Adrenal gland (tissue), 12 donors: ENCODE results near the gene IL36A. TPM values are rescaled to one million over a fixed set of nuclear protein-coding genes. Genes with fewer than 3 reads are reported as not detected.

Experiments used
- DNase-seq, 7 donors: peaks; one replicate each; pipeline ENCODE4 v3.0.0-alpha.2; 2019 to 2020
- H3K27ac ChIP-seq, 5 donors: fragments of 200-600 bp; sonication (generic) in 4 of 5; 1 replicate in 3 of 5; 2 replicates in 2 of 5; pipeline versions ENCODE4 v1.5.1 to v1.8.0; 2016 to 2020; ENCODE audit warnings: mild to moderate bottlenecking in 1 of 5
- H3K27me3 ChIP-seq: fragments of 200-600 bp; 2 replicates; pipeline ENCODE4 v1.8.0; 2021
- H3K36me3 ChIP-seq, 2 donors: fragments of 200-600 bp; replicated peaks in 1 of 2; 1 replicate in 1 of 2; 2 replicates in 1 of 2; pipeline versions ENCODE4 v1.5.1 to v1.8.0; 2018 to 2022
- H3K4me1 ChIP-seq, 2 donors: fragments of 200-600 bp; replicated peaks in 1 of 2; 1 replicate in 1 of 2; 2 replicates in 1 of 2; pipeline versions ENCODE4 v1.5.1 to v1.8.0; 2018 to 2021
- H3K4me3 ChIP-seq, 4 donors: fragments of 200-600 bp; sonication (generic) in 3 of 4; one replicate each; pipeline ENCODE4 v1.5.1; 2016 to 2018
- H3K9me3 ChIP-seq, 3 donors: fragments of 200-600 bp; sonication (generic) in 1 of 3; replicated peaks in 1 of 3; 1 replicate in 2 of 3; 2 replicates in 1 of 3; pipeline versions ENCODE4 v1.5.1 to v1.8.0; 2016 to 2021
- POLR2A ChIP-seq, 2 donors: fragments of 450-650 bp; IDR thresholded peaks; one replicate each; pipeline ENCODE4 v1.6.1; 2017; ENCODE audit warnings: antibody characterized with exemption in 2 of 2, mild to moderate bottlenecking in 2 of 2, moderate library complexity in 1 of 2
- WGBS, 4 donors: extraction: QIAGEN DNeasy Blood & Tissue Kit in 2 of 4; methylation state at CpG; one replicate each; pipeline versions ENCODE4 v1.1.5 to v1.1.7; 2013 to 2017; 5-methylcytosine and 5-hydroxymethylcytosine counted together
- intact Hi-C, 2 donors: fragments of 100-400 bp; cut with DNase I; formaldehyde crosslinking; loops; one replicate each; pipeline versions ENCODE4 v1.14.1 to v1.15.0; 2022 to 2023
- polyA plus RNA-seq, 3 donors: library from polyadenylated mRNA; stranded (reverse); fragments of 200-250 nt in 2 of 3; fragments of 350-450 nt in 1 of 3; fragmentation: Illumina TruSeq in 1 of 3; extraction: RNeasy Lipid Tissue Mini Kit (QIAGEN cat#74804) in 1 of 3; gene quantifications; one replicate each; pipeline ENCODE4 v1.2.3, GENCODE V29; 2013 to 2014
- total RNA-seq, 9 donors: library from RNA; depleted of rRNA in 4 of 9; stranded (reverse); fragments of >200 nt in 4 of 9; fragments of 120-200 nt in 1 of 9; fragmentation: NEBNext Ultra II Directional in 1 of 9; extraction: Animal tissue kit (Norgen Biotek cat#: 25700) in 1 of 9; gene quantifications; one replicate each; pipeline versions ENCODE4 v1.1.0 to v1.2.4, GENCODE V29; 2013 to 2023
- TF ChIP-seq, protein P1 (sequence below), 6 experiments: fragments of 450-650 bp in 4 of 6; fragments of 200-600 bp in 2 of 6; sonication (generic) in 1 of 6; IDR thresholded peaks; 1 replicate in 5 of 6; 2 replicates in 1 of 6; pipeline versions ENCODE4 v1.5.1 to v1.8.0; 2016 to 2021; ENCODE audit warnings: antibody characterized with exemption in 6 of 6, mild to moderate bottlenecking in 2 of 6, moderate library complexity in 1 of 6
- donor health status: healthy with polysubstance abuse.
- donor health status: Bipolar disorder and iron deficiency.
- donor health status: DM: yes; HTN: yes; CAD: no.
- donor health status: DM: no; HTN: no; CAD: no.
- donor health status: DM: no; HTN: no; CAD: no.
- donor health status: DM: yes; HTN: yes; CAD: no.

IL36A gene
- total and polyA plus RNA-seq, 12 donors = not detected

GRCh38 chr2:113012436-113013335 lies 7.4 kb downstream of the IL36A start:
- 66 to 71% (median 68%) methylated on average over 8 of the region's 8 CpGs for WGBS, 4 donors
- Histone ChIP-seq H3K9me3 (no peaks in the 10 kb centered on the region), H3K27ac (no peak overlapping the region), H3K4me3 (no peak overlapping the region), H3K27me3 (peaks cover 6% of the 10 kb centered on the region), H3K36me3 (no peaks in the 10 kb centered on the region), H3K4me1 (no peaks in the 10 kb centered on the region)
- intact Hi-C loops = no loop called here
- DNase-seq = no peak
- TF ChIP-seq, protein P1, sequence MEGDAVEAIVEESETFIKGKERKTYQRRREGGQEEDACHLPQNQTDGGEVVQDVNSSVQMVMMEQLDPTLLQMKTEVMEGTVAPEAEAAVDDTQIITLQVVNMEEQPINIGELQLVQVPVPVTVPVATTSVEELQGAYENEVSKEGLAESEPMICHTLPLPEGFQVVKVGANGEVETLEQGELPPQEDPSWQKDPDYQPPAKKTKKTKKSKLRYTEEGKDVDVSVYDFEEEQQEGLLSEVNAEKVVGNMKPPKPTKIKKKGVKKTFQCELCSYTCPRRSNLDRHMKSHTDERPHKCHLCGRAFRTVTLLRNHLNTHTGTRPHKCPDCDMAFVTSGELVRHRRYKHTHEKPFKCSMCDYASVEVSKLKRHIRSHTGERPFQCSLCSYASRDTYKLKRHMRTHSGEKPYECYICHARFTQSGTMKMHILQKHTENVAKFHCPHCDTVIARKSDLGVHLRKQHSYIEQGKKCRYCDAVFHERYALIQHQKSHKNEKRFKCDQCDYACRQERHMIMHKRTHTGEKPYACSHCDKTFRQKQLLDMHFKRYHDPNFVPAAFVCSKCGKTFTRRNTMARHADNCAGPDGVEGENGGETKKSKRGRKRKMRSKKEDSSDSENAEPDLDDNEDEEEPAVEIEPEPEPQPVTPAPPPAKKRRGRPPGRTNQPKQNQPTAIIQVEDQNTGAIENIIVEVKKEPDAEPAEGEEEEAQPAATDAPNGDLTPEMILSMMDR (IDR thresholded peaks at IDR 0.05) = no peak
- TF ChIP-seq POLR2A (IDR thresholded peaks at IDR 0.05) = no peak

- Histone ChIP-seq H3K36me3 (no peaks in the 10 kb centered on the region), H3K4me3 (no peak overlapping the region), H3K27me3 (peaks cover 6% of the 10 kb centered on the region), H3K4me1 (no peaks in the 10 kb centered on the region), H3K27ac (no peak overlapping the region), H3K9me3 (no peaks in the 10 kb centered on the region)
- intact Hi-C loops = no loop called here
- 72 to 79% (median 77%) methylated on average over 3 of the region's 3 CpGs for WGBS, 4 donors
- TF ChIP-seq, protein P1 (IDR thresholded peaks at IDR 0.05) = no peak
- TF ChIP-seq POLR2A (IDR thresholded peaks at IDR 0.05) = no peak
- no peak for DNase-seq
Observed at GRCh38 chr2:113013336-113013661, 8.0 kb downstream of the IL36A start.

DNA sequence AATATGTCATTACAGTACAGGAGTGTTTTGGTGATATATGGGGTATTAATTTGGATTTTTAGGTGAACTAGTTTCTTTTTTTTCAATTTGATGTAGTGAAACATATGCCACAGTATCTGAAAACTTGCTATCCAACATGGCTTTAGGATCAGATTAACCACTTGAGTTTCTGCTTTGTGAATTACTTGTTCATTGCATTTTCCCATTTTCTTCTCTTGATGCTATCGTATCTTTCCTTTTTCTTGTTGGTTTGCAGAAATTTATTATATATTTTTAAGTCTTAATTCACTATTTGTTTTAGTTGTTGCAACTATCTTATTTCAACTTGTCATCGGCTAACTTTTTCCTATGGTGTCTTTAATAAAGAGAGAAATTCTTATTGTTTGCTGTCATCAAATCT lies 8.8 kb downstream of the IL36A start:
- Histone ChIP-seq H3K4me1 (no peaks in the 10 kb centered on the region), H3K4me3 (no peak overlapping the region), H3K27me3 (peaks cover 6% of the 10 kb centered on the region), H3K27ac (no peak overlapping the region), H3K36me3 (no peaks in the 10 kb centered on the region), H3K9me3 (no peaks in the 10 kb centered on the region)
- intact Hi-C loops = no loop called here
- 85 to 95% (median 88%) methylated on average over 2 of the region's 2 CpGs for WGBS, 4 donors
- no peak for DNase-seq
- TF ChIP-seq, protein P1 (IDR thresholded peaks at IDR 0.05) = no peak
- no peak for TF ChIP-seq POLR2A (IDR thresholded peaks at IDR 0.05)

GRCh38 chr2:113015042-113015441 lies 9.8 kb downstream of the IL36A start:
- WGBS, 4 donors = 45 to 66% (median 51%) methylated on average over 1 of the region's 1 CpG
- Histone ChIP-seq H3K27me3 (peaks cover 6% of the 10 kb centered on the region), H3K27ac (no peak overlapping the region), H3K4me3 (no peak overlapping the region), H3K36me3 (no peaks in the 10 kb centered on the region), H3K4me1 (no peaks in the 10 kb centered on the region), H3K9me3 (no peaks in the 10 kb centered on the region)
- DNase-seq = no peak
- TF ChIP-seq, protein P1 (IDR thresholded peaks at IDR 0.05) = no peak
- no peak for TF ChIP-seq POLR2A (IDR thresholded peaks at IDR 0.05)
- intact Hi-C loops = no loop called here
